ENCODE data around the gene MYO1E. TPM values are rescaled to one million over a fixed set of nuclear protein-coding genes. Genes with fewer than 3 reads are reported as not detected.
"Not testable (repeated sequence)": the region's sequence is repeated elsewhere in the genome, so short reads cannot be mapped to it uniquely, and the experiment has no call there.

Gene MYO1E
- total RNA-seq, 1 donor = 93.5 TPM

DNA sequence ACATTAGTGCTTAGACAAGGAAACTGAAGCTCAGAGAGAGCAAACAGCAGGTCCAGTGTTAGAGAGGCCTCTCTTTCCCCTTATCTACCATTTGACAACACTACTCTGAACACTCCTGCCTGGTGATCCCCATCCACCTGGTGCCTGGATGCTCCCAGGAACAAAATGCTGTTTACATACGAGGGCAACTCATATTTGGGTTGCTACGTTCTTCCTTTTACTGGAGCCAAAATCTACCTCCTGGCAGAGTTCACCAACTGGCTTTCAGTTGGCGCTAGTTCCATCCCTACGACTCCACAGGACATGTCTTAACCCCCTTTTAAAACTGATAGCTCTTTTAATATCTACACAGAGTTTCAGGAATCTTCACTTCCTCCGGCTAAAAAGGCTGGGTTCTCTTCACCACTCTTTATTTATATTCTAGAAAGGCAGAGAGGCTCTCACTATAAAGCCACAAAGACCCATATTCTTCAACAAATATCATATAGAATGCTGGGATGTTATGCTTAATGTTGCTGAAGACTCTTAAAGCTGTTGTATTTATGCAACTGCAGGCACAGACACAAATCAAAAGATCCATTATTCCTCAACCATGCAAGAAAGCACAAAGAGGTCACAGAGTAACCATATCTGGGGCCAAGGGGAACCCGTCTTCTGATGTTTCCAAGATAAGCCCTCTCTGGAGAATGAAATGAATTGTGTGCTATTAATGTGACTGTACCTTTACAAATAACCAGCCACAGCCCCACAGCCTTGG, 219.8 kb downstream of the MYO1E start:
- TF ChIP-seq, protein P1, sequence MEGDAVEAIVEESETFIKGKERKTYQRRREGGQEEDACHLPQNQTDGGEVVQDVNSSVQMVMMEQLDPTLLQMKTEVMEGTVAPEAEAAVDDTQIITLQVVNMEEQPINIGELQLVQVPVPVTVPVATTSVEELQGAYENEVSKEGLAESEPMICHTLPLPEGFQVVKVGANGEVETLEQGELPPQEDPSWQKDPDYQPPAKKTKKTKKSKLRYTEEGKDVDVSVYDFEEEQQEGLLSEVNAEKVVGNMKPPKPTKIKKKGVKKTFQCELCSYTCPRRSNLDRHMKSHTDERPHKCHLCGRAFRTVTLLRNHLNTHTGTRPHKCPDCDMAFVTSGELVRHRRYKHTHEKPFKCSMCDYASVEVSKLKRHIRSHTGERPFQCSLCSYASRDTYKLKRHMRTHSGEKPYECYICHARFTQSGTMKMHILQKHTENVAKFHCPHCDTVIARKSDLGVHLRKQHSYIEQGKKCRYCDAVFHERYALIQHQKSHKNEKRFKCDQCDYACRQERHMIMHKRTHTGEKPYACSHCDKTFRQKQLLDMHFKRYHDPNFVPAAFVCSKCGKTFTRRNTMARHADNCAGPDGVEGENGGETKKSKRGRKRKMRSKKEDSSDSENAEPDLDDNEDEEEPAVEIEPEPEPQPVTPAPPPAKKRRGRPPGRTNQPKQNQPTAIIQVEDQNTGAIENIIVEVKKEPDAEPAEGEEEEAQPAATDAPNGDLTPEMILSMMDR (IDR thresholded peaks at IDR 0.05; ENCODE audit: insufficient read depth, low read length) = no peak
- H3K4me3 ChIP-seq (ENCODE audit: low read depth, low read length) = no peak overlapping the region
- no peak for DNase-seq (ENCODE audit: low read depth)

DNA sequence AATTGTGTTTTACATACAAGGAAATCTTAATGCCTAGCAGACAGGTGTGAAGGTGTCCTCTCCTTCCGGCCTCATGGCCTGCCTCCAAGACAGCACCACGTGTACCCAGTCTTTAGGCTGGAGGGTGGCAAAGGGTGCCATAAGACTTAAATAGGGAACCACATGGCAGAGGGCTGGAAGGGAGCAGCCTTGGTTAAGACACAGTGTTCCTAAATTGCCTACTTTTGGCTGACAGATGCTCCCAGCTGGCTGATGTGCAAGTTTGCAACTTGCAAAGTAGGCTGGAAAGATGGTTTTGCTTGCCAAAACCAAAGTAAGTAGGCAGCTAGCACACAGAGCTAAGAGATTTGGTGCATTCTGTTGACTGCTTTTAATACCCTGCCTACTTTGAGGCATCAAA, 222.5 kb downstream of the MYO1E start:
- TF ChIP-seq, protein P1 (IDR thresholded peaks at IDR 0.05; ENCODE audit: insufficient read depth, low read length) = no peak
- H3K4me3 ChIP-seq (ENCODE audit: low read depth, low read length) = no peak overlapping the region
- peak; percentile 12 for DNase-seq (ENCODE audit: low read depth)

DNA sequence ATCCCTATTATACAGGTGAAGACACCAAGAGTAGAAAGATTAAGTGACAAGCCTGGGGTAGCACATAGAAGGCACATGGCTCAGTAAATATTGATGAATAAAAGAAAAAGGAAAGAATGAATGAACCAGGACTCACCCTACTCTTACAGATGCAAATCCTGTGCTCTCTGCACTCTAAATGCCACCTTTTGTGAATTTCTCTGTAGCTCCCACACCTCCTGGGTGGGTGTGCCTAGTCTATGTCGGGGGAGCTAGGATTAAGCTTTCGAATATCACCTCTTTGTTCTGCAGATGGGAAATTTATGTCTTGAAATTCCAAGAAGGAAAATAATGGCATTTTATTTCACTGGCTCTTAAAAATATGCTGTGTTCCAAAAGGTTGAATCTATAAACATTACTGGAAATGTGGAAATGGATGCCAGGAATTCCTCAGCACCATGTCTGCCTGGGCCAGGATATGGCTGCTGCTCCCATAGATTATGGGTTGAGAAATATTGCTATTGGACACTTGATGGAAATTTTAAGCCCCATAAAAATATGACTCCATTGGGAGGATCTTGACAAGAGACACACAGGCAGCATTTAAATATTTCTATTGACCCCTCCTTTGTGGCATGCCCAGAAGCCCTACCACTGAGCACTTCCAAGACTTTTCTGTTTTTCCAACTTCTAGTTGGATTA, 224.4 kb downstream of the MYO1E start:
- no peak overlapping the region for H3K4me3 ChIP-seq (ENCODE audit: low read depth, low read length)
- peak; percentile 82 for DNase-seq (ENCODE audit: low read depth)
- TF ChIP-seq, protein P1 (IDR thresholded peaks at IDR 0.05; ENCODE audit: insufficient read depth, low read length) = no peak

GRCh38 chr15:59147666-59148065, 225.0 kb downstream of the MYO1E start:
- DNase-seq (ENCODE audit: low read depth) = no peak
- H3K4me3 ChIP-seq (ENCODE audit: low read depth, low read length) = no peak overlapping the region
- TF ChIP-seq, protein P1 (IDR thresholded peaks at IDR 0.05; ENCODE audit: insufficient read depth, low read length) = no peak

DNA sequence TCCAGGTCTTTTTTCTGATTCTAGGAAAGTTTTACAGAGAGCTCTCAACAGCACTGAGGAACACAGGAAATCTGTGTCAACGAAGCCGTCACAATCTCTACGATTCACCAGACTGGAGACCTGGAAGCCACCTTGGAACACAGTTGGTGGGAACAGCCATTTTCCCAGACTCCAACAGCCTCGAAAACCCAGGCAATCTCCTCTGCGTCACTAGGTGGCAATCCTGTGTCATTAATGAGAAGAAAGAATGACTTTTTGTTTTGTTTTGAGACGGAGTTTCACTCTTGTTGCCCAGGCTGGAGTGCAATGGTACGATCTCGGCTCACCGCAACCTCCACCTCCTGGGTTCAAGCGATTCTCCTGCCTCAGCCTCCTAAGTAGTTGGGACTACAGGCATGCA, 228.1 kb downstream of the MYO1E start:
- H3K4me3 ChIP-seq (ENCODE audit: low read depth, low read length) = not testable (repeated sequence)
- peak; percentile 22 for DNase-seq (ENCODE audit: low read depth)
- TF ChIP-seq, protein P1 (IDR thresholded peaks at IDR 0.05; ENCODE audit: insufficient read depth, low read length) = peak; percentile 24

GRCh38 chr15:59143281-59143680, 229.4 kb downstream of the MYO1E start:
- H3K4me3 ChIP-seq (ENCODE audit: low read depth, low read length) = no peak overlapping the region
- DNase-seq (ENCODE audit: low read depth) = no peak
- TF ChIP-seq, protein P1 (IDR thresholded peaks at IDR 0.05; ENCODE audit: insufficient read depth, low read length) = no peak

Data from fibroblast of the aortic adventitia (primary cell).